GM18873 (cell line): Measurements from ENCODE around the gene ZNF205.
"Not testable (repeated sequence)": the region's sequence is repeated elsewhere in the genome, so short reads cannot be mapped to it uniquely, and the experiment has no call there.

Experiments
- ATAC-seq: cut with Tn5 transposase; IDR thresholded peaks from one replicate; pipeline ENCODE4 v1.9.1; 2021; ENCODE audit warnings: mild to moderate bottlenecking, moderate library complexity, moderate number of reproducible peaks; ENCODE audit not compliant: unreplicated experiment, low FRiP score

The ZNF205 gene

DNA sequence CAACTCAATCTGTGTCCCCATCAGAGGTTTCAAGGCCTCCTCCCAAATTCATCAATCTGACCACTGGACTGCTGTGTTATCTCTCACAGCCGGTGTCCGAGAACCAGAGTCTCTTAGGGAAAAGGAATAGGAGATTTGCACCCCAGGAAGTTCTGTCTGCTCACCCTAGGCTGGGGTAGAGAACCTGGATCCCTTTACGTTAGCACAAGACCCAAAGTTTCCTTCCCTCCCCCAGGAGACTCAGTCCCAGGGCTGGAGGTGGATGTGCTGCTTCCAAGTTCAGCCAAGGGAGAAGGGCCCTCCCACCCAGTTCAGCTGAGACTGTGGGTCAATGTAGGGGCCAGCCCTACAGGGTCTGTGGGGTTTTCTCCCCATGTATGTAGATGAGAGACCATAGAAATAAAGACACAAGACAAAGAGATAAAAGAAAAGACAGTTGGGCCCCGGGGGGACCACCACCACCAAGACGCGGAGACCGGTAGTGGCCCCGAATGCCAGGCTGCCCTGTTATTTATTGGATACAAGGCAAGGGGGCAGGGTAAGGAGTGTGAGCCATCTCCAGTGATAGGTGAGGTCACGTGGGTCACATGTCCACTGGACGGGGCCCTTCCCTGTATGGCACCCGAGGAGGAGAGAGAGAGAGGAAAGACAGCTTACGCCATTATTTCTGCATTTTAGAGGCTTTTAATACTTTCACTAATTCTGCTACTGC is 52.9 kb downstream of the ZNF205 start:
- no peak for ATAC-seq

DNA sequence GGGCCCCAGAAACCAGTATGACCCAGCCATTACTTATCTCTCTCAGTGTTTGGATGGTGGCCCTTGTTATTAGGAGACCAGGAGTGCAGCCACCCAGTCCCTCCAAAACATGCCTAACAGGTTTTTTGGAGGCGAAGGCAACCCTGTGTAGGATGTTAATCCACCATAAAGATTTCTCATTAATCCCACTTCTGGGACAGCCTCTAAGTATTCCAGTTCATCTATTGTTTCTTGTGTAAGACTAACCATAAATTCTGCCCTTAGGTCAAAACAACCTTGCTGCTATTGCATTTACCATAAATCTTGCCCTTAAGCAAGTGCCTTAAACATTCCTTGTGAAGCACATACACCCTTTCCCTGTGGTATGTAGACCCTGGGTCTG is 54.1 kb downstream of the ZNF205 start:
- ATAC-seq: no peak

DNA sequence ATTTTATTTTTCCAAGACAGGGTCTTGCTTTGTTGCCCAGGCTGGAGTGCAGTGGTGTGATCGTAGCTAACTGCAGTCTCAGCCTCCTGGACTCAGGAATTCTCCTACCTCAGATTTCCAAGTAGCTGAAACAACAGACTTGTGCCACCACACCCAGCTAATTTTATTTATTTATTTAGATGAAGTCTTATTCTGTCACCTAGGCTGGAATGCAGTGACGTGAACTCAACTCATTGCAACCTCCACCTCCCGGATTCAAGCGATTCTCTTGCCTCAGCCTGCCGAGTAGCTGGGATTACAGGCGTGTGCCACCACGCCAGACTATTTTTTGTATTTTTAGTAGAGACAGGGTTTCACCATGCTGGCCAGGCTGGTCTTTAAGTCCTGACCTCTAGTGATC is 56.3 kb downstream of the ZNF205 start:
- ATAC-seq: not testable (repeated sequence)
